Measurements from ENCODE around the gene PSG7.
"Not testable (repeated sequence)": the region's sequence is repeated elsewhere in the genome, so short reads cannot be mapped to it uniquely, and the experiment has no call there.

GRCh38 chr19:42982111-42982510 is 45.1 kb upstream of the PSG7 start:
- not testable (repeated sequence) for TF ChIP-seq CTCF (conservative IDR thresholded peaks at IDR 0.05; ENCODE audit: low read length); EZH2phosphoT487 (IDR thresholded peaks at IDR 0.05; ENCODE audit: borderline replicate concordance, low read depth, low read length)
